ENCODE data around the gene URB2. TPM values are rescaled to one million over a fixed set of nuclear protein-coding genes. Genes with fewer than 3 reads are reported as not detected.

The URB2 gene
- total RNA-seq, 1 experiment from 2014 or later: 20.4 TPM

GRCh38 chr1:229623838-229624237 is 2.2 kb upstream of the URB2 start:
- intact Hi-C loops (cut with micrococcal nuclease): loop anchor here (10.0 kb wide), 1 partner anchor 369 kb away; no protein-coding TSS in a partner anchor
- no peaks in the 10 kb centered on the region for H3K9me3 ChIP-seq (ENCODE audit: control insufficient read depth in 1 of 2, insufficient read depth in 1 of 2, low read depth in 1 of 2, low read length in 2 of 2)
- TF ChIP-seq YY1 (IDR thresholded peaks at IDR 0.05; ENCODE audit: extremely low read depth, insufficient replicate concordance, low read depth, low read length) (no peak), EGR1 (IDR thresholded peaks at IDR 0.05; ENCODE audit: low read depth) (no peak), EZH2 (IDR thresholded peaks at IDR 0.05) (no peak), SP1 (IDR thresholded peaks at IDR 0.05; ENCODE audit: low read depth) (no peak), ZNF274 (IDR thresholded peaks at IDR 0.05; ENCODE audit: low read depth, low read length) (no peak), ZFX (IDR thresholded peaks at IDR 0.05) (no peak), POLR2AphosphoS5 (IDR thresholded peaks at IDR 0.05; ENCODE audit: low read depth, low read length) (no peak), SRF (IDR thresholded peaks at IDR 0.05; ENCODE audit: low read depth) (no peak), TCF7L2 (IDR thresholded peaks at IDR 0.05; ENCODE audit: borderline replicate concordance, extremely low read depth, insufficient read depth, insufficient read length) (no peak), JUND (IDR thresholded peaks at IDR 0.05) (no peak), ATF3 (IDR thresholded peaks at IDR 0.05) (no peak)
- TF ChIP-seq, protein P1, sequence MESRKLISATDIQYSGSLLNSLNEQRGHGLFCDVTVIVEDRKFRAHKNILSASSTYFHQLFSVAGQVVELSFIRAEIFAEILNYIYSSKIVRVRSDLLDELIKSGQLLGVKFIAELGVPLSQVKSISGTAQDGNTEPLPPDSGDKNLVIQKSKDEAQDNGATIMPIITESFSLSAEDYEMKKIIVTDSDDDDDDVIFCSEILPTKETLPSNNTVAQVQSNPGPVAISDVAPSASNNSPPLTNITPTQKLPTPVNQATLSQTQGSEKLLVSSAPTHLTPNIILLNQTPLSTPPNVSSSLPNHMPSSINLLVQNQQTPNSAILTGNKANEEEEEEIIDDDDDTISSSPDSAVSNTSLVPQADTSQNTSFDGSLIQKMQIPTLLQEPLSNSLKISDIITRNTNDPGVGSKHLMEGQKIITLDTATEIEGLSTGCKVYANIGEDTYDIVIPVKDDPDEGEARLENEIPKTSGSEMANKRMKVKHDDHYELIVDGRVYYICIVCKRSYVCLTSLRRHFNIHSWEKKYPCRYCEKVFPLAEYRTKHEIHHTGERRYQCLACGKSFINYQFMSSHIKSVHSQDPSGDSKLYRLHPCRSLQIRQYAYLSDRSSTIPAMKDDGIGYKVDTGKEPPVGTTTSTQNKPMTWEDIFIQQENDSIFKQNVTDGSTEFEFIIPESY (IDR thresholded peaks at IDR 0.05; ENCODE audit: extremely low read depth, insufficient replicate concordance, low read length): no peak
- TF ChIP-seq, protein P2, sequence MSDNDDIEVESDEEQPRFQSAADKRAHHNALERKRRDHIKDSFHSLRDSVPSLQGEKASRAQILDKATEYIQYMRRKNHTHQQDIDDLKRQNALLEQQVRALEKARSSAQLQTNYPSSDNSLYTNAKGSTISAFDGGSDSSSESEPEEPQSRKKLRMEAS (IDR thresholded peaks at IDR 0.05): no peak
- no peak overlapping the region for H3K4me3 ChIP-seq (replicated peaks in 1 of 2; ENCODE audit: low read depth in 1 of 2, low read length in 2 of 2)
- no peak overlapping the region for H3K27ac ChIP-seq (ENCODE audit: low read depth, low read length)
- peak overlapping the region; percentile 88; the same call in 1 of the 2 replicates for H3K4me2 ChIP-seq (ENCODE audit: low read length)
- H2AFZ ChIP-seq (ENCODE audit: low read depth, low read length, poor library complexity, severe bottlenecking): no peak overlapping the region
- ChIA-PET RAD21 (ENCODE audit: low non-redundant PET in 1 of 2, low total read pairs in 2 of 2, uncharacterized antibody in 2 of 2, unreplicated experiment in 2 of 2) (no interaction called here), POLR2A (no interaction called here), CTCF (interaction anchor here (1.4 kb wide), 1 partner anchor 66 kb away, joined by 3 read pairs; the partner anchor contains the start of gene ABCB10)
- peaks cover 93% of the 10 kb centered on the region for H3K79me2 ChIP-seq (ENCODE audit: insufficient read depth, low read length)
- BruUV-seq (replicated peaks): TSS peak; percentile 31
- peaks cover 0 to 6% of the 10 kb centered on the region in 2 experiments; a peak in 1 of 4 replicates for H3K36me3 ChIP-seq (ENCODE audit: control insufficient read depth in 1 of 2, insufficient read depth in 2 of 2, low read length in 2 of 2)
- no peaks in the 10 kb centered on the region; the same call in 1 of the 2 replicates for H4K20me1 ChIP-seq (ENCODE audit: insufficient read depth)
- H3K9ac ChIP-seq (ENCODE audit: low read length): no peak overlapping the region
- DNase-seq (ENCODE audit: low read depth, low spot score) (no peak), ATAC-seq (no peak)
- H3K4me1 ChIP-seq (ENCODE audit: control insufficient read depth in 1 of 2, insufficient read depth in 2 of 2, low read length in 2 of 2): peaks cover 11 to 18% of the 10 kb centered on the region in 2 experiments; a peak in 3 of 4 replicates
- no peaks in the 10 kb centered on the region for H3K9me2 ChIP-seq (ENCODE audit: insufficient read depth)
- no peaks in the 10 kb centered on the region for H3K27me3 ChIP-seq (ENCODE audit: insufficient read depth, low read length)
